ENCODE results near the gene KYAT1. TPM values are rescaled to one million over a fixed set of nuclear protein-coding genes. Genes with fewer than 3 reads are reported as not detected.

KYAT1 gene
- total RNA-seq, 1 donor from 2014 or later: 9.5 TPM

- Histone ChIP-seq H3K36me3 (ENCODE audit: control insufficient read depth, insufficient read depth, low read length) (peaks cover 44% of the 10 kb centered on the region), H3K4me3 (ENCODE audit: low read depth, low read length) (no peak overlapping the region), H3K27me3 (ENCODE audit: control insufficient read depth, insufficient read depth, low read length) (no peaks in the 10 kb centered on the region)
- no peak for FAIRE-seq
- TF ChIP-seq CTCF (IDR thresholded peaks at IDR 0.05; ENCODE audit: insufficient read depth, low read length, severe bottlenecking): peak; percentile 10
- no peak for DNase-seq (ENCODE audit: low read depth)
Measured at GRCh38 chr9:128825923-128826700, 55.6 kb downstream of the KYAT1 start.

GRCh38 chr9:128824911-128825310 lies 56.8 kb downstream of the KYAT1 start:
- H3K4me3 ChIP-seq (ENCODE audit: low read depth, low read length): no peak overlapping the region
- TF ChIP-seq CTCF (IDR thresholded peaks at IDR 0.05; ENCODE audit: insufficient read depth, low read length, severe bottlenecking): no peak
- FAIRE-seq (no peak), DNase-seq (ENCODE audit: low read depth) (no peak)
- peaks cover 45% of the 10 kb centered on the region for H3K36me3 ChIP-seq (ENCODE audit: control insufficient read depth, insufficient read depth, low read length)
- no peaks in the 10 kb centered on the region for H3K27me3 ChIP-seq (ENCODE audit: control insufficient read depth, insufficient read depth, low read length)

- H3K36me3 ChIP-seq (ENCODE audit: control insufficient read depth, insufficient read depth, low read length): peaks cover 45% of the 10 kb centered on the region
- FAIRE-seq (no peak), DNase-seq (ENCODE audit: low read depth) (no peak)
- no peak for TF ChIP-seq CTCF (IDR thresholded peaks at IDR 0.05; ENCODE audit: insufficient read depth, low read length, severe bottlenecking)
- no peak overlapping the region for H3K4me3 ChIP-seq (ENCODE audit: low read depth, low read length)
- no peaks in the 10 kb centered on the region for H3K27me3 ChIP-seq (ENCODE audit: control insufficient read depth, insufficient read depth, low read length)
Measured at GRCh38 chr9:128823903-128824406, 57.8 kb downstream of the KYAT1 start.

- Histone ChIP-seq H3K27me3 (ENCODE audit: control insufficient read depth, insufficient read depth, low read length) (no peaks in the 10 kb centered on the region), H3K36me3 (ENCODE audit: control insufficient read depth, insufficient read depth, low read length) (peaks cover 44% of the 10 kb centered on the region), H3K4me3 (ENCODE audit: low read depth, low read length) (no peak overlapping the region)
- no peak for DNase-seq (ENCODE audit: low read depth)
- no peak for TF ChIP-seq CTCF (IDR thresholded peaks at IDR 0.05; ENCODE audit: insufficient read depth, low read length, severe bottlenecking)
- no peak for FAIRE-seq
Measured at GRCh38 chr9:128823362-128823902, 58.3 kb downstream of the KYAT1 start.

- DNase-seq (ENCODE audit: low read depth) (no peak), FAIRE-seq (no peak)
- TF ChIP-seq CTCF (IDR thresholded peaks at IDR 0.05; ENCODE audit: insufficient read depth, low read length, severe bottlenecking): no peak
- peaks cover 43% of the 10 kb centered on the region for H3K36me3 ChIP-seq (ENCODE audit: control insufficient read depth, insufficient read depth, low read length)
- no peaks in the 10 kb centered on the region for H3K27me3 ChIP-seq (ENCODE audit: control insufficient read depth, insufficient read depth, low read length)
- no peak overlapping the region for H3K4me3 ChIP-seq (ENCODE audit: low read depth, low read length)
Measured at GRCh38 chr9:128822407-128823042, 59.2 kb downstream of the KYAT1 start.

All from bronchial epithelial cell (primary cell).